HEK293 (cell line): ENCODE results near the gene SPEG.

ENCODE experiments used
- CTCF ChIA-PET: fragments of 350-600 bp; formaldehyde crosslinking; extraction: SDS; loops from one replicate; lab custom pipeline; 2021; ENCODE audit warnings: antibody characterized with exemption; lab: Yijun Ruan, JAX
- POLR2A ChIA-PET: fragments of 300-600 bp; formaldehyde crosslinking; extraction: SDS; loops from one replicate; lab custom pipeline; 2020; ENCODE audit warnings: antibody characterized with exemption, inconsistent platforms; lab: Yijun Ruan, JAX
- H3K27ac ChIP-seq: fragments of 200-500 bp; sonication (Bioruptor generic); 2 replicates; pipeline ENCODE4 v1.5.1; 2014; ENCODE audit warnings: low read depth, low read length, control low read depth, inconsistent platforms; ENCODE audit errors: extremely low read depth
- H3K36me3 ChIP-seq, 2 experiments: fragments of 200-500 bp in 1 of 2; sonication (Bioruptor generic) in 1 of 2; 1 replicate in 1 of 2; 2 replicates in 1 of 2; pipeline ENCODE4 v1.5.1; 2014 to 2017; ENCODE audit warnings: inconsistent platforms in 2 of 2, low read length in 2 of 2; ENCODE audit not compliant: control insufficient read depth in 2 of 2, insufficient read depth in 1 of 2
- H3K4me1 ChIP-seq: fragments of 200-500 bp; sonication (Bioruptor generic); 2 replicates; pipeline ENCODE4 v1.5.1; 2014; ENCODE audit warnings: mild to moderate bottlenecking, low read length, inconsistent platforms; ENCODE audit not compliant: control insufficient read depth, insufficient read depth
- H3K4me3 ChIP-seq: 2 replicates; pipeline ENCODE4 v1.5.1; 2011; ENCODE audit warnings: low read depth, mild to moderate bottlenecking, control low read depth, low read length, moderate library complexity
- H3K9me3 ChIP-seq: fragments of 200-500 bp; sonication (Bioruptor generic); 2 replicates; pipeline ENCODE4 v1.5.1; 2014; ENCODE audit warnings: low read depth, low read length, inconsistent platforms; ENCODE audit not compliant: control insufficient read depth, insufficient read depth
- FEZF1 ChIP-seq: fragments of 450-650 bp; formaldehyde crosslinking; IDR thresholded peaks from 2 replicates; pipeline ENCODE4 v1.5.1; 2016; ENCODE audit warnings: missing biosample characterization, missing genetic modification characterization
- KLF7 ChIP-seq: fragments of 450-650 bp; formaldehyde crosslinking; IDR thresholded peaks from 2 replicates; pipeline ENCODE4 v1.5.1; 2016; ENCODE audit warnings: missing biosample characterization, missing genetic modification characterization, borderline replicate concordance
- MZF1 ChIP-seq: fragments of 450-650 bp; formaldehyde crosslinking; IDR thresholded peaks from 2 replicates; pipeline ENCODE4 v1.5.1; 2017; ENCODE audit warnings: missing biosample characterization, missing genetic modification characterization, borderline replicate concordance
- PBX3 ChIP-seq: sonication (generic); formaldehyde crosslinking; IDR thresholded peaks from 2 replicates; pipeline ENCODE4 v1.8.1; 2022; ENCODE audit warnings: mild to moderate bottlenecking, moderate library complexity, missing genetic modification reagents
- SALL2 ChIP-seq: fragments of 450-650 bp; formaldehyde crosslinking; IDR thresholded peaks from 2 replicates; pipeline ENCODE4 v1.5.0; 2017; ENCODE audit warnings: missing biosample characterization, mild to moderate bottlenecking, missing genetic modification characterization, borderline replicate concordance
- SCRT1 ChIP-seq: fragments of 450-650 bp; formaldehyde crosslinking; IDR thresholded peaks from 2 replicates; pipeline ENCODE4 v1.5.1; 2016; ENCODE audit warnings: missing biosample characterization, missing genetic modification characterization, borderline replicate concordance
- SP2 ChIP-seq: fragments of 450-650 bp; formaldehyde crosslinking; IDR thresholded peaks from 2 replicates; pipeline ENCODE4 v1.5.1; 2016; ENCODE audit warnings: missing biosample characterization, missing genetic modification characterization
- ZNF112 ChIP-seq: fragments of 450-650 bp; formaldehyde crosslinking; IDR thresholded peaks from 2 replicates; pipeline ENCODE4 v1.5.0; 2017; ENCODE audit warnings: missing biosample characterization, missing genetic modification characterization
- ZNF302 ChIP-seq: fragments of 450-650 bp; formaldehyde crosslinking; IDR thresholded peaks from 2 replicates; pipeline ENCODE4 v1.5.1; 2016; ENCODE audit warnings: missing biosample characterization, missing genetic modification characterization, low read depth
- ZNF324 ChIP-seq: fragments of 450-650 bp; formaldehyde crosslinking; IDR thresholded peaks from 2 replicates; pipeline ENCODE4 v1.5.1; 2016; ENCODE audit warnings: missing biosample characterization, missing genetic modification characterization
- ZNF398 ChIP-seq: fragments of 450-650 bp; formaldehyde crosslinking; IDR thresholded peaks from 2 replicates; pipeline ENCODE4 v1.5.1; 2017; ENCODE audit warnings: missing biosample characterization, missing genetic modification characterization
- ZNF548 ChIP-seq: fragments of 450-650 bp; formaldehyde crosslinking; IDR thresholded peaks from 2 replicates; pipeline ENCODE4 v1.5.1; 2016; ENCODE audit warnings: missing biosample characterization, missing genetic modification characterization
- ZNF558 ChIP-seq: fragments of 450-650 bp; formaldehyde crosslinking; IDR thresholded peaks from 2 replicates; pipeline ENCODE4 v1.5.1; 2016; ENCODE audit warnings: missing biosample characterization, missing genetic modification characterization
- ZNF626 ChIP-seq: fragments of 450-650 bp; sonication (Bioruptor Pico); formaldehyde crosslinking; IDR thresholded peaks from 2 replicates; pipeline ENCODE4 v1.5.1; 2018; ENCODE audit warnings: missing biosample characterization, missing genetic modification characterization, inconsistent platforms
- ZNF654 ChIP-seq: fragments of 450-650 bp; formaldehyde crosslinking; IDR thresholded peaks from 2 replicates; pipeline ENCODE4 v1.5.1; 2016; ENCODE audit warnings: low read depth, missing biosample characterization, missing genetic modification characterization
- ZNF664 ChIP-seq: fragments of 450-650 bp; formaldehyde crosslinking; IDR thresholded peaks from 2 replicates; pipeline ENCODE4 v1.5.1; 2016; ENCODE audit warnings: missing biosample characterization, missing genetic modification characterization
- ZSCAN5A ChIP-seq: fragments of 450-650 bp; formaldehyde crosslinking; IDR thresholded peaks from 2 replicates; pipeline ENCODE4 v1.5.1; 2016; ENCODE audit warnings: missing biosample characterization, missing genetic modification characterization
- TF ChIP-seq, protein P1 (sequence below): fragments of 450-650 bp; formaldehyde crosslinking; IDR thresholded peaks from 2 replicates; pipeline ENCODE4 v1.5.1; 2016; ENCODE audit warnings: missing biosample characterization, missing genetic modification characterization
- TF ChIP-seq, protein P2 (sequence below): fragments of 450-650 bp; formaldehyde crosslinking; IDR thresholded peaks from 2 replicates; pipeline ENCODE4 v1.5.1; 2016; ENCODE audit warnings: missing biosample characterization, missing genetic modification characterization

SPEG gene

DNA sequence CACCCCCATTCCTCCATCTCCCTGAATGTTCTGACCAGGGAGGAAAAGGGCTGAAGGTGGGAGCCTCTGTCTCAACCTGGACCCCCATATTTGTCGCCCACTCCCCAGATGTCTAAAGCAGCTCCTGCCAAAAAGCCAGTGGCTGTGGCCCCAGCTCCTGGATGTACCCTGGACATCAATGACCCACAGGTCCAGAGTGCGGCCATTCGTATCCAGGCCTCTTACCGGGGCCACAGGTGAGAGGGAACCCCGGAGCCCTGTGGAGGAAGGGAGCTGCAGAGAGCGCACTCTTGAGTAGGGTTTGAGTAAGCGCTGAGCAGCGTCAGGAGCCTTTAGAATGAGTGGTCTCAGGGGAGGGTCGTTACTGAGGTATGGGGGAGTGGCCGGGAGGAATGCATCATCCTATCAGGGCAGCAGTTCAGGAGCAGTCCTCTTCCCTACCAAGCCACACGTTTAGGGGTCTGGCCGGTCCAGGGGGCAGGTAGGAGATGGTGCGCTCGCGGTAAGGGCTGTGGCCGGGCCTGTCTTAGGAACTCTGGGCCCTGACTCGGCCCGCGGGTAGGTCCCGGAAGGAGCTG lies 61.7 kb downstream of the SPEG start (continued):
- TF ChIP-seq, protein P1, sequence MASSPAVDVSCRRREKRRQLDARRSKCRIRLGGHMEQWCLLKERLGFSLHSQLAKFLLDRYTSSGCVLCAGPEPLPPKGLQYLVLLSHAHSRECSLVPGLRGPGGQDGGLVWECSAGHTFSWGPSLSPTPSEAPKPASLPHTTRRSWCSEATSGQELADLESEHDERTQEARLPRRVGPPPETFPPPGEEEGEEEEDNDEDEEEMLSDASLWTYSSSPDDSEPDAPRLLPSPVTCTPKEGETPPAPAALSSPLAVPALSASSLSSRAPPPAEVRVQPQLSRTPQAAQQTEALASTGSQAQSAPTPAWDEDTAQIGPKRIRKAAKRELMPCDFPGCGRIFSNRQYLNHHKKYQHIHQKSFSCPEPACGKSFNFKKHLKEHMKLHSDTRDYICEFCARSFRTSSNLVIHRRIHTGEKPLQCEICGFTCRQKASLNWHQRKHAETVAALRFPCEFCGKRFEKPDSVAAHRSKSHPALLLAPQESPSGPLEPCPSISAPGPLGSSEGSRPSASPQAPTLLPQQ, result no peak
- TF ChIP-seq FEZF1 (tag by site-specific recombination), result no peak

DNA sequence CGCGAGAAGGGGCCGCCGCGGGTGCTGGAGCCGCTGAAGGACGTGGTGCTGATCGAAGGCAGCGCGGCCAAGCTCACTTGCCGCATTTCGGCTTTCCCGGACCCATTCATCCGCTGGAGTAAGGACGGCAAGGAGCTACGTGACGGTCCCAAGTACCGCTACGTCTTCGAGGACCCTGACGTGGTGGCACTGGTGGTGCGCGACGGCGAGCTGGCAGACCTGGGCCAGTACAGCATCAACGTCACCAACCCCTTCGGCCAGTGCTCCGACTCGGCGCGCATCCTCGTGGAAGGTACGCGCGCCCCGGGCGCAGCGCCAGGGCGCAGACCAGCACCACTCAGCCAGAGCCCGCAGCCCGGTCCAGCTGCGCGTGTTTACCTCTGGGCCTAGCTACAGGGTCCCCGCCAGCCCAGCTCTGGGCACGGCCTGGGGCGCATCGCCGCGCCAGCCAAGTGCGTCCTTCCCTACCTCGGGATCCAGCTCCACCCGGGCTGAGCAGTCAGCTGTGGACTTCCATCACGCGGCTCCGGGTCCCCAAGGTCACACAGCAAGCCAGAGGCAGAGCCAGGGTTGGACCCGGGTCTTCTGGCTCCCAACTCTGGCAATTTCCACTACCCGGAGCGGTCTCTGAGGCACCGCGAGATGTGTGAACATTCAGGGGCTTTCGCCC lies 62.3 kb downstream of the SPEG start:
- H3K4me1 ChIP-seq, result peaks cover 8% of the 10 kb centered on the region; the same call in 1 of the 2 replicates
- no peaks in the 10 kb centered on the region for H3K9me3 ChIP-seq
- no peak for TF ChIP-seq ZNF324 (tag by site-specific recombination)
- TF ChIP-seq SCRT1 (tag by site-specific recombination), result no peak
- no peak overlapping the region for H3K4me3 ChIP-seq
- peaks cover 0 to 4% of the 10 kb centered on the region in 2 experiments; a peak in 1 of 3 replicates for H3K36me3 ChIP-seq
- ChIA-PET CTCF (interaction anchor here (0.6 to 11.4 kb wide), 8 partner anchors 11 to 105 kb away, joined by 3 to 252 read pairs (median 52); partner anchors contain the start of gene ASIC4), POLR2A (interaction anchor here (0.5 to 2.3 kb wide), 2 partner anchors 11 to 109 kb away, joined by 3 to 12 read pairs; partner anchors contain the start of gene DNPEP)
- H3K27ac ChIP-seq, result no peak overlapping the region

- peaks cover 8% of the 10 kb centered on the region; the same call in 1 of the 2 replicates for H3K4me1 ChIP-seq
- ChIA-PET CTCF (interaction anchor here (0.6 to 11.4 kb wide), 8 partner anchors 11 to 106 kb away, joined by 4 to 252 read pairs (median 36); partner anchors contain the start of gene ASIC4), POLR2A (interaction anchor here (0.5 to 2.3 kb wide), 16 partner anchors 10 to 110 kb away, joined by 3 to 21 read pairs (median 5); partner anchors contain the start of genes ASIC4, CHPF, DNPEP and TMEM198)
- peak overlapping the region; percentile 24; the same call in 1 of the 2 replicates for H3K27ac ChIP-seq
- TF ChIP-seq ZNF398 (tag by site-specific recombination), result no peak
- no peak for TF ChIP-seq ZNF548 (tag by site-specific recombination)
- TF ChIP-seq ZNF626 (tag by site-specific recombination), result no peak
- 0 out of 2 replicates have a peak, but pooled peaks have one; percentile 26 for TF ChIP-seq PBX3 (CRISPR knock-in tag)
- no peak for TF ChIP-seq ZNF302 (tag by site-specific recombination)
- no peak for TF ChIP-seq KLF7
- no peak for TF ChIP-seq ZSCAN5A
- TF ChIP-seq, protein P2, sequence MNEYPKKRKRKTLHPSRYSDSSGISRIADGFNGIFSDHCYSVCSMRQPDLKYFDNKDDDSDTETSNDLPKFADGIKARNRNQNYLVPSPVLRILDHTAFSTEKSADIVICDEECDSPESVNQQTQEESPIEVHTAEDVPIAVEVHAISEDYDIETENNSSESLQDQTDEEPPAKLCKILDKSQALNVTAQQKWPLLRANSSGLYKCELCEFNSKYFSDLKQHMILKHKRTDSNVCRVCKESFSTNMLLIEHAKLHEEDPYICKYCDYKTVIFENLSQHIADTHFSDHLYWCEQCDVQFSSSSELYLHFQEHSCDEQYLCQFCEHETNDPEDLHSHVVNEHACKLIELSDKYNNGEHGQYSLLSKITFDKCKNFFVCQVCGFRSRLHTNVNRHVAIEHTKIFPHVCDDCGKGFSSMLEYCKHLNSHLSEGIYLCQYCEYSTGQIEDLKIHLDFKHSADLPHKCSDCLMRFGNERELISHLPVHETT (tag by site-specific recombination), result no peak
- TF ChIP-seq MZF1, result no peak
- no peak for TF ChIP-seq SP2 (tag by site-specific recombination)
- peak; percentile 85 for TF ChIP-seq ZNF664 (tag by site-specific recombination)
- no peak for TF ChIP-seq ZNF112 (tag by site-specific recombination)
- TF ChIP-seq ZNF654 (tag by site-specific recombination), result no peak
- TF ChIP-seq SALL2 (tag by site-specific recombination), result no peak
- TF ChIP-seq ZNF558, result no peak
- peaks cover 0 to 8% of the 10 kb centered on the region in 2 experiments; a peak in 1 of 3 replicates for H3K36me3 ChIP-seq
- H3K9me3 ChIP-seq, result no peaks in the 10 kb centered on the region
- H3K4me3 ChIP-seq, result peak overlapping the region; percentile 69
Measured at GRCh38 chr2:219497495-219498279, 63.0 kb downstream of the SPEG start.
